NT2/D1 (cell line): Measurements from ENCODE around the gene ZNF234.

ENCODE experiments used
- DNase-seq: peaks from one replicate; pipeline ENCODE4 v3.0.0-alpha.2; 2011; ENCODE audit warnings: low read depth, low spot score
- H3K27me3 ChIP-seq: 2 replicates; pipeline ENCODE4 v1.6.0; 2011; ENCODE audit warnings: mild to moderate bottlenecking; ENCODE audit not compliant: insufficient read length, insufficient read depth
- H3K36me3 ChIP-seq: 2 replicates; pipeline ENCODE4 v1.6.1; 2011; ENCODE audit warnings: mild to moderate bottlenecking, low read length, mixed read lengths; ENCODE audit not compliant: insufficient read depth, insufficient read length
- H3K4me1 ChIP-seq: 2 replicates; pipeline ENCODE4 v1.5.1; 2011; ENCODE audit not compliant: insufficient read depth, insufficient read length
- H3K4me3 ChIP-seq: 2 replicates; pipeline ENCODE4 v1.5.1; 2011; ENCODE audit warnings: low read depth; ENCODE audit not compliant: insufficient read length
- H3K9ac ChIP-seq: 2 replicates; pipeline ENCODE4 v1.6.0; 2011; ENCODE audit warnings: low read depth; ENCODE audit not compliant: insufficient read length
- H3K9me3 ChIP-seq: 2 replicates; pipeline ENCODE4 v1.5.1; 2011; ENCODE audit warnings: mild to moderate bottlenecking, low read length; ENCODE audit not compliant: insufficient read depth
- SUZ12 ChIP-seq: IDR thresholded peaks from 2 replicates; pipeline ENCODE4 v1.6.1; 2011; ENCODE audit not compliant: insufficient read length, insufficient read depth; ENCODE audit errors: extremely low read depth
- YY1 ChIP-seq: IDR thresholded peaks from 2 replicates; pipeline ENCODE4 v1.6.1; 2011; ENCODE audit not compliant: insufficient read length, insufficient read depth
- ZNF274 ChIP-seq: IDR thresholded peaks from 2 replicates; pipeline ENCODE4 v1.6.1; 2011; ENCODE audit warnings: mild to moderate bottlenecking, low read depth, low read length

Gene ZNF234

GRCh38 chr19:44141191-44142058 lies at the start of gene ZNF234:
Gene ZNF234, plus strand, starts transcription at chr19:44141554. Its CDS starts 3,079 bp downstream, at chr19:44144633.
- Histone ChIP-seq H3K9me3 (no peaks in the 10 kb centered on the region), H3K36me3 (peaks cover 9% of the 10 kb centered on the region), H3K27me3 (no peaks in the 10 kb centered on the region), H3K4me1 (no peaks in the 10 kb centered on the region), H3K4me3 (peak within 1 kb of the TSS; percentile 62), H3K9ac (peak within 1 kb of the TSS; percentile 66)
- no peak for DNase-seq
- TF ChIP-seq YY1 (no peak), ZNF274 (no peak)

DNA sequence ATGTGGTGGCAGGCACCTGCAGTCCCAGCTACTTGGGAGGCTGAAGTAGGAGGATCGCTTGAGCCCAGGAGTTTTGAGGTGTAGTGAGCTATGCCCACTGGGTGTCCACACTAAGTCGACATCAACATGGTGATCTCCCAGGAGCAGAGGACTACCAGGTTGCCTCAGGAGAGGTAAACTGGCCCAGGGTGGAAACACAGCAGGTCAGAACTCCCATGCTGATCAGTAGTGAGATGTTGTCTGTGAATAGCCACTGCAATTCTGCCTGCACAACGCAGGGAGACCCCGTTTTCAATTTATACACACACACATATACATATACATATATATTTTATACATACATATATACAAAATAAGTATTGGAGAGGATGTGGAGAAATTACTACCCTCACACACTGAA lies 49.2 kb upstream of the ZNF234 start:
- TF ChIP-seq YY1, result no peak
- TF ChIP-seq SUZ12, result no peak
- no peak for TF ChIP-seq ZNF274
- no peak overlapping the region for H3K9ac ChIP-seq
- no peaks in the 10 kb centered on the region for H3K4me1 ChIP-seq
- H3K27me3 ChIP-seq, result no peaks in the 10 kb centered on the region
- no peaks in the 10 kb centered on the region for H3K36me3 ChIP-seq
- no peaks in the 10 kb centered on the region for H3K9me3 ChIP-seq
- no peak overlapping the region for H3K4me3 ChIP-seq
- no peak for DNase-seq

GRCh38 chr19:44093931-44094765 lies 47.2 kb upstream of the ZNF234 start, which contains the start of gene ZNF224:
Gene ZNF224, plus strand, starts transcription at chr19:44094361. Its CDS starts 3,513 bp downstream, at chr19:44097874.
- peak within 1 kb of the TSS; percentile 86 for H3K4me3 ChIP-seq
- H3K9me3 ChIP-seq, result no peaks in the 10 kb centered on the region
- H3K4me1 ChIP-seq, result no peaks in the 10 kb centered on the region
- H3K27me3 ChIP-seq, result no peaks in the 10 kb centered on the region
- peak; percentile 66 for DNase-seq
- no peak for TF ChIP-seq ZNF274
- peak within 1 kb of the TSS; percentile 89 for H3K9ac ChIP-seq
- H3K36me3 ChIP-seq, result peaks cover 8% of the 10 kb centered on the region

DNA sequence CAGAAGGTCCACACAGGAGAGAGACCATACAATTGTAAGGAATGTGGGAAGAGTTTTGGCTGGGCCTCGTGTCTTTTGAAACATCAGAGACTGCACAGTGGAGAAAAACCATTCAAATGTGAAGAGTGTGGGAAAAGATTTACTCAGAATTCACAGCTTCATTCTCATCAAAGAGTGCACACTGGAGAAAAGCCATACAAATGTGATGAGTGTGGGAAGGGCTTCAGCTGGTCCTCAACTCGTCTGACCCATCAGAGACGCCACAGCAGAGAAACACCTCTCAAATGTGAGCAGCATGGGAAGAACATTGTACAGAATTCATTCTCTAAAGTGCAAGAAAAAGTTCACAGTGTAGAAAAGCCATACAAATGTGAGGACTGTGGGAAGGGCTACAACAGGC lies 33.6 kb upstream of the ZNF234 start:
- H3K4me1 ChIP-seq, result no peaks in the 10 kb centered on the region
- H3K36me3 ChIP-seq, result peaks cover 43% of the 10 kb centered on the region
- no peak overlapping the region for H3K4me3 ChIP-seq
- no peaks in the 10 kb centered on the region for H3K27me3 ChIP-seq
- DNase-seq, result no peak
- peaks cover 45% of the 10 kb centered on the region for H3K9me3 ChIP-seq
- TF ChIP-seq YY1 (no peak), SUZ12 (no peak), ZNF274 (no peak)
- no peak overlapping the region for H3K9ac ChIP-seq

DNA sequence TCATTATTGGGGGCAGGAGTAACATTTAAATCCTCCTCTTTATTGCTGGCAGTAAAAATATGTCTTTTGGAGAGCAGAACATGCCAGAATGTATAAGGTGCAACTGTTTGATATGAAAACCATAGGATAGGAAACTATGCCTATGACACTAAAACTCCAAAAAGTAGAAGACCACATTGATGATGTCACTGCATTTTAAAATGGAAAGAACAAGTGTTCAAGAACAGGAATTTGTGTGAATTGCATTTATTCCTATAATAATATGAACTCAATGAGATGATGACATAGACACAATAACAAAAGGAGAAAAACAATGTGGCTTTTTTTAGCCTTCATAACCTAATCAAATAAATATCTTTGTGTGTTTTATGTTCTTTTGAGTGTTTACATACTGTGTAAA lies 31.9 kb upstream of the ZNF234 start:
- Histone ChIP-seq H3K4me3 (no peak overlapping the region), H3K9me3 (peaks cover 45% of the 10 kb centered on the region), H3K9ac (no peak overlapping the region), H3K27me3 (no peaks in the 10 kb centered on the region), H3K4me1 (no peaks in the 10 kb centered on the region), H3K36me3 (peaks cover 37% of the 10 kb centered on the region)
- DNase-seq, result no peak
- TF ChIP-seq ZNF274 (no peak), YY1 (no peak), SUZ12 (no peak)

DNA sequence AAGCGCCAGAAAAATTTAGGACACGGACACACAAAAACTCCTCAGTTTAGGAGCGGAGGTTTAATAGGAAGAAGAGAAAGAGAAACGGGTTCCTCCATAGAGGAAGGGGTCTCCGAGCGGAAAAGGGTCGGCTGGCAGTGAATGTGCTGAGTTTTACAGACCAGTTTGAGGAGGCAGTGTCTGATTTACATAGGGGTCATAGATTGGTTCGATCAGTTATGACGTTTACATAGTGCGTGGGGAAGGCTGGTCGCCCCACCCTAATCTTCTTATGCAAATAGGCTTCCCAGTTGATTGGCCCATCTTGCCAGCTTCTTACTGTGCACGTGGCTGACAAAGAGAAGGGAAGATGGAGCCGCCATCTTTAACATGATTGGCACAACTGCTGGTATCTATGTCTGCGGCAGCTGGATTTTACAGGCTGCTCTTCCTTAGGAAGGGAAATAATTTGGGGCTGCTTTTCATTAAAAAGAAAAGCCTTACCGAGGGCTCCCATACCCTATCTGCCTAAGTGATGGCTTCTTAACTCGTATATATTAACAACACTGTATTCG lies 29.4 kb upstream of the ZNF234 start:
- TF ChIP-seq SUZ12 (no peak), YY1 (peak; percentile 63)
- peak; percentile 79 for DNase-seq
- peak overlapping the region; percentile 86 for H3K4me3 ChIP-seq
- H3K9me3 ChIP-seq, result peaks cover 34% of the 10 kb centered on the region
- H3K36me3 ChIP-seq, result peaks cover 36% of the 10 kb centered on the region
- no peaks in the 10 kb centered on the region for H3K27me3 ChIP-seq
- peak overlapping the region; percentile 79 for H3K9ac ChIP-seq
- H3K4me1 ChIP-seq, result no peaks in the 10 kb centered on the region

DNA sequence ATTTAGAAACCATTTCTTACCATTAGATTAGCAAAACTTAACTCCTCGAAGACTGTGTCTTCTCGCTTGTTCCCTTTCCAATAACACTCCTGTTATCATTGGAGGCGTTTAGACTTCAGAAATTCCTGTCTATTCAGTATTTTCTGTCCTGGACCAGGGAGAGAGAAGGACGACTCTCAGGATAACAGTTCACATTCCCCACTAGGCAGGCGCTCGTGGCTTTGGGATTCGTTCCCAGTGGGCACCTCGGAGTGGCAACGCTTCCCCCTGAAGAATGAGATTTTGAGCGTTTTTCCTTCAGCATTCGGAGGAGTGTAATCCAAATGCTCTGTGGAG lies 28.6 kb upstream of the ZNF234 start:
- DNase-seq, result no peak
- Histone ChIP-seq H3K4me1 (no peaks in the 10 kb centered on the region), H3K27me3 (no peaks in the 10 kb centered on the region), H3K9ac (peak overlapping the region; percentile 79), H3K9me3 (peaks cover 26% of the 10 kb centered on the region), H3K36me3 (peaks cover 33% of the 10 kb centered on the region), H3K4me3 (peak overlapping the region; percentile 86)
- TF ChIP-seq YY1 (no peak), ZNF274 (no peak), SUZ12 (no peak)
